Measurements from ENCODE around the gene MAP1LC3B2.

MAP1LC3B2 gene

DNA sequence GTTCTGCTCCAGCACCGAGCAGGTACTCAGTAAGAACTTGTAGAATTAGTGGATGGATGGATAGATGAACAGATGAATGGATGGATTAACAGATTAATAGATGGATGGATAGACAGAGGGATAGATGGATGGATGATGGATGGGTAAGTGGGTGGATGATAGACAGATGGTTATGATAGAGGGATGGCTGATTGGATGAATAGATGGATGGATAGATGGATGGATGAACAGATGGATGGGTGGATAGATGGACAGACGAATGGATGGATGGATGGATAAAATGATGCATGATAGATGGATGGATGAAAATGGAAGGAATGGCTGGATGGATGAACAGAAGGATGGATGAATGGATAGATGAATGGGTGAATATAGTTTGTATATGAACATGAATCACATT, 8.0 kb upstream of the MAP1LC3B2 start:
- H2AK5ac ChIP-seq (ENCODE audit: low read length), result no peak overlapping the region
- no peaks in the 10 kb centered on the region for H3K27me3 ChIP-seq (ENCODE audit: insufficient read depth, low read length, poor library complexity)
- no peaks in the 10 kb centered on the region for H3K36me3 ChIP-seq (ENCODE audit: control insufficient read depth, insufficient read depth, low read length)
- WGBS (ENCODE audit: extremely low coverage, insufficient coverage, low lambda C conversion rate), result no CpG with 5 or more reads among the region's 2 CpGs
- H3K4me3 ChIP-seq (ENCODE audit: low read length), result no peak overlapping the region
- H3K79me1 ChIP-seq (ENCODE audit: low read length), result no peaks in the 10 kb centered on the region
- no peak overlapping the region for H2BK15ac ChIP-seq (replicated peaks; ENCODE audit: low read depth)
- H3K79me2 ChIP-seq (ENCODE audit: control insufficient read depth, insufficient read depth, low read length), result no peaks in the 10 kb centered on the region
- H3K23ac ChIP-seq (ENCODE audit: low read length), result no peak overlapping the region
- no peak overlapping the region for H3K56ac ChIP-seq (ENCODE audit: low read length)
- H4K8ac ChIP-seq (ENCODE audit: low read depth, low read length), result no peak overlapping the region
- no peak overlapping the region for H3K4ac ChIP-seq (ENCODE audit: low read depth, low read length)
- peaks cover 1% of the 10 kb centered on the region for H3K4me1 ChIP-seq (ENCODE audit: control insufficient read depth, low read depth, low read length)
- H4K5ac ChIP-seq (ENCODE audit: low read length), result no peak overlapping the region
- H3K27ac ChIP-seq (ENCODE audit: low read depth, low read length), result no peak overlapping the region
- H2BK5ac ChIP-seq (ENCODE audit: low read length), result no peak overlapping the region
- no peak overlapping the region for H3K4me2 ChIP-seq (ENCODE audit: low read length)
- no peak overlapping the region for H3K18ac ChIP-seq (ENCODE audit: low read length)
- DNase-seq, result no peak
- H2BK120ac ChIP-seq (ENCODE audit: low read depth, low read length), result no peak overlapping the region
- H3K9ac ChIP-seq (ENCODE audit: low read length), result no peak overlapping the region

DNA sequence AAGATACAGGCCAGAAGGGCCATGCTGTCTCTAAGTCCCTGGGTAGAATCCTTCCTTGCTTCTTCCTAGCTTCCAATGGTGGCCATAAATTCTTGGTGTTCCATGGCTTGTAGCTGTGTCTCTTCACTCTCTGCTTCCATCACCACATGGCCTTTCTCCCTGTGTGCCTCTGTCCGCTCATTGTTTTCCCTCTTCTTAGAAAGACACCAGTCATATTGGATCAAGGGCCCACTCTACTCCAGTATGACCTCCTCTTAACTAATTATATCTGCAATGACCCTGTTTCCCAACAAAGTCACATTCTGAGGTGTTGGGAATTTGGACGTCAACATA, 7.6 kb upstream of the MAP1LC3B2 start:
- Histone ChIP-seq H3K9ac (ENCODE audit: low read length) (no peak overlapping the region), H3K36me3 (ENCODE audit: control insufficient read depth, insufficient read depth, low read length) (no peaks in the 10 kb centered on the region), H3K4me1 (ENCODE audit: control insufficient read depth, low read depth, low read length) (no peaks in the 10 kb centered on the region), H3K56ac (ENCODE audit: low read length) (no peak overlapping the region), H3K27ac (ENCODE audit: low read depth, low read length) (no peak overlapping the region), H4K5ac (ENCODE audit: low read length) (no peak overlapping the region), H2BK15ac (replicated peaks; ENCODE audit: low read depth) (no peak overlapping the region), H3K79me2 (ENCODE audit: control insufficient read depth, insufficient read depth, low read length) (no peaks in the 10 kb centered on the region), H4K8ac (ENCODE audit: low read depth, low read length) (no peak overlapping the region), H3K79me1 (ENCODE audit: low read length) (no peaks in the 10 kb centered on the region), H3K23ac (ENCODE audit: low read length) (no peak overlapping the region), H3K4me2 (ENCODE audit: low read length) (no peak overlapping the region), H2BK120ac (ENCODE audit: low read depth, low read length) (no peak overlapping the region), H3K4ac (ENCODE audit: low read depth, low read length) (no peak overlapping the region), H3K27me3 (ENCODE audit: insufficient read depth, low read length, poor library complexity) (no peaks in the 10 kb centered on the region), H3K18ac (ENCODE audit: low read length) (no peak overlapping the region), H3K4me3 (ENCODE audit: low read length) (no peak overlapping the region), H2BK5ac (ENCODE audit: low read length) (no peak overlapping the region), H2AK5ac (ENCODE audit: low read length) (no peak overlapping the region)
- no CpG with 5 or more reads among the region's 2 CpGs for WGBS (ENCODE audit: extremely low coverage, insufficient coverage, low lambda C conversion rate)
- DNase-seq, result no peak

DNA sequence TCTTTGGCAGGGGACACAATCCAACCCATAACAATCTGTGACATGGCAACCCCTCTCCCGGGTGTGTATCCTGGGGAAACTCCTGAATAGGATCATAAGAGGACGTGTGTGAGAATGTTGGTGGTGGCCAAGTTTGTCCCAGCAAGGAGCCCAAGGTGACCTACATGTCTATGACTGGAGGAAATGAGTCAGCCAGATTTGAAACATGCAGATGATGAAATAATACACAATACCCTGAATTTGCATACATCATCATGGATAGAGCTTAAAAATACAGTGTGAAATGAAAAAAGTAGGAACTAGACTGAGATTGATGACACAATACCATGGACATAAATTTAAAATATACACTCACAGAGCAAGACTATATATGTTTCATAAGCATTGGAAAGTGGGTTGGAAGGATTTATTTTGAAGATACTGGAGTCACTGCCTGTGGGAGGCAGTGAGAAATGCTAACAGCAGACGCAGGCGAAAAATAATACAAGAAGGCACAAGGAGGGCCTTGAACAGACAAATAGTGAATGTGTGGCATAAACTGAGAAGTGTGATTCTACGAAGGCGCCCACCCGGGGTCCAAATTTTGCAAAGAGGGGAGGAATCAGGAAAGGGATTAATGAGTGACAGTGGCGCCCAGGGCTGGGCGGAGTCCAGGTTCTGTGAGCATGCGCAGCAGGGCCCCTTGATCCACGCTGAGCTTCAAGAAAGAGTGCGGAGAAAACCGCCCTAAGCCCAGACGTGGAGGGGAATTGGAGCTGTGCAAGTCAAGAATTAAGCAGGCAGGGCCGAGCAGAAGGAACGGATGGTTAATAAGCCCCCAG, 7.0 kb upstream of the MAP1LC3B2 start:
- Histone ChIP-seq H3K27ac (ENCODE audit: low read depth, low read length) (no peak overlapping the region), H3K4me1 (ENCODE audit: control insufficient read depth, low read depth, low read length) (no peaks in the 10 kb centered on the region), H2BK120ac (ENCODE audit: low read depth, low read length) (no peak overlapping the region), H3K79me2 (ENCODE audit: control insufficient read depth, insufficient read depth, low read length) (no peaks in the 10 kb centered on the region), H3K4me2 (ENCODE audit: low read length) (no peak overlapping the region), H3K4ac (ENCODE audit: low read depth, low read length) (no peak overlapping the region), H2BK15ac (replicated peaks; ENCODE audit: low read depth) (no peak overlapping the region), H2BK5ac (ENCODE audit: low read length) (no peak overlapping the region), H2AK5ac (ENCODE audit: low read length) (no peak overlapping the region), H3K27me3 (ENCODE audit: insufficient read depth, low read length, poor library complexity) (no peaks in the 10 kb centered on the region), H3K4me3 (ENCODE audit: low read length) (no peak overlapping the region), H4K8ac (ENCODE audit: low read depth, low read length) (no peak overlapping the region), H3K56ac (ENCODE audit: low read length) (no peak overlapping the region), H3K18ac (ENCODE audit: low read length) (no peak overlapping the region), H4K5ac (ENCODE audit: low read length) (no peak overlapping the region), H3K79me1 (ENCODE audit: low read length) (no peaks in the 10 kb centered on the region), H3K23ac (ENCODE audit: low read length) (no peak overlapping the region), H3K36me3 (ENCODE audit: control insufficient read depth, insufficient read depth, low read length) (no peaks in the 10 kb centered on the region), H3K9ac (ENCODE audit: low read length) (no peak overlapping the region)
- WGBS (ENCODE audit: extremely low coverage, insufficient coverage, low lambda C conversion rate), result no CpG with 5 or more reads among the region's 16 CpGs
- DNase-seq, result no peak

DNA sequence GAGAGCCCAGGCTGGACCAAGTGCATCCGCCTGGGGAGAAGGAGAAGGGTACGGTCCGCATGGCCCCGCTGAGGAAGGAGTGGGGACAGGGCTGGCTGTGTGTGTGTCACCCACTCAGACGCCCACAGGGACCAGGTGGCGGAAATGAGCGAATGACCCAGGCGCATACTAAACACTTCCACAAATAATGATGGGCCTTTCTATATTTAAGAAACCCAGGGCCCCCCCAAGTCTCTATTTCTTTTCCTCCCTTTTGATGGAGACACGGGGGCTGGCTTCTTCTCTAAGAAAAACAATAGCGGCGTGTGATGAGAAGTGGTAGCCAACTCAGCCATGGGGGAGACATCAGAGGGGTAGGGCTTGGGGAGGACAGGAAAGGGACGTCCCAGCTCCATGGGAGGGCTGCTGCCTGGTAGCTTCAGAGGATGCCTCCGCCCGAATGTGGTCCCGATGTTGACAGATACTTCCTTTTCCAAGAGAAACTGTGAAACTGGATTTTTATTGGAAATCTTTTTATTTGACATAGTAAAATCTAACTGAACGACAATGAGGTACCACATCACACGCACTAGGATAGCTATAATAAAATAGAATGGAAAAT, 6.3 kb upstream of the MAP1LC3B2 start:
- Histone ChIP-seq H3K36me3 (ENCODE audit: control insufficient read depth, insufficient read depth, low read length) (no peaks in the 10 kb centered on the region), H3K4me1 (ENCODE audit: control insufficient read depth, low read depth, low read length) (no peaks in the 10 kb centered on the region), H2BK5ac (ENCODE audit: low read length) (no peak overlapping the region), H2BK120ac (ENCODE audit: low read depth, low read length) (no peak overlapping the region), H3K4me2 (ENCODE audit: low read length) (no peak overlapping the region), H3K27me3 (ENCODE audit: insufficient read depth, low read length, poor library complexity) (no peaks in the 10 kb centered on the region), H2BK15ac (replicated peaks; ENCODE audit: low read depth) (no peak overlapping the region), H4K5ac (ENCODE audit: low read length) (no peak overlapping the region), H3K23ac (ENCODE audit: low read length) (no peak overlapping the region), H3K27ac (ENCODE audit: low read depth, low read length) (no peak overlapping the region), H4K8ac (ENCODE audit: low read depth, low read length) (no peak overlapping the region), H3K56ac (ENCODE audit: low read length) (no peak overlapping the region), H3K9ac (ENCODE audit: low read length) (no peak overlapping the region), H3K79me1 (ENCODE audit: low read length) (no peaks in the 10 kb centered on the region), H3K4ac (ENCODE audit: low read depth, low read length) (no peak overlapping the region), H3K79me2 (ENCODE audit: control insufficient read depth, insufficient read depth, low read length) (no peaks in the 10 kb centered on the region), H3K18ac (ENCODE audit: low read length) (no peak overlapping the region), H2AK5ac (ENCODE audit: low read length) (no peak overlapping the region), H3K4me3 (ENCODE audit: low read length) (no peak overlapping the region)
- WGBS (ENCODE audit: extremely low coverage, insufficient coverage, low lambda C conversion rate), result no CpG with 5 or more reads among the region's 17 CpGs
- DNase-seq, result no peak

DNA sequence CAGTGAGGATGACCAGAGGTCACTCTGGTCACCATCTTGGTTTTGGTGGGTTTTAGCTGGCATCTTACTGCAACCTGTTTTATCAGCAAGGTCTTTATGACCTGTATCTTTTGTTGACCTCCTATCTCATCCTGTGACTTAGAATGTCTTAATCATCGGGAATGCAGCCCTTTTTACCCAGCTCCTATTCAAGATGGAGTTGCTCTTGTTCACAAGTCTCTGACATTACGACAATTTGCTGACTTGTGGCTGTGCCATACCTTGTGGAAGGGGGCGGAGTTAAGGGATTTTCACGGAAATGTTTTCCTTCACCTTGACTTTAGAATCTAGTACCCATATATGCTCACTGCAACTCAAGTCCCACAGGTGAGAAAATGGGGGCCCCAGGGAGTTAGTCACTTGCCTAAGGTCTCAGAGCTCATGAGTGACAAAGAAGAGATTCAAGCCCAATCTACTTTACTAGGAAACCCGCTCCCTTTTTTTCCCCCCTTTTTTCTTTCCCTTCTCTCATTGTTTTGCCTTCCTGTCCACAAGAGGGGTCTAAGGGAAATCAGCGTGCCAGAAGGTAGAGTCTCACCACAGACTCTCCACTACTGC, 2.7 kb upstream of the MAP1LC3B2 start:
- H4K5ac ChIP-seq (ENCODE audit: low read length), result no peak overlapping the region
- H3K36me3 ChIP-seq (ENCODE audit: control insufficient read depth, insufficient read depth, low read length), result no peaks in the 10 kb centered on the region
- H3K4ac ChIP-seq (ENCODE audit: low read depth, low read length), result no peak overlapping the region
- H3K23ac ChIP-seq (ENCODE audit: low read length), result no peak overlapping the region
- H3K4me2 ChIP-seq (ENCODE audit: low read length), result no peak overlapping the region
- no peak overlapping the region for H2BK5ac ChIP-seq (ENCODE audit: low read length)
- H3K79me2 ChIP-seq (ENCODE audit: control insufficient read depth, insufficient read depth, low read length), result no peaks in the 10 kb centered on the region
- no peak overlapping the region for H2BK15ac ChIP-seq (replicated peaks; ENCODE audit: low read depth)
- no peak overlapping the region for H4K8ac ChIP-seq (ENCODE audit: low read depth, low read length)
- H3K27ac ChIP-seq (ENCODE audit: low read depth, low read length), result no peak overlapping the region
- no peak for DNase-seq
- H2AK5ac ChIP-seq (ENCODE audit: low read length), result no peak overlapping the region
- H3K9ac ChIP-seq (ENCODE audit: low read length), result no peak overlapping the region
- no peak overlapping the region for H2BK120ac ChIP-seq (ENCODE audit: low read depth, low read length)
- no peak overlapping the region for H3K18ac ChIP-seq (ENCODE audit: low read length)
- H3K79me1 ChIP-seq (ENCODE audit: low read length), result no peaks in the 10 kb centered on the region
- no peaks in the 10 kb centered on the region for H3K27me3 ChIP-seq (ENCODE audit: insufficient read depth, low read length, poor library complexity)
- no CpG with 5 or more reads among the region's 6 CpGs for WGBS (ENCODE audit: extremely low coverage, insufficient coverage, low lambda C conversion rate)
- no peak overlapping the region for H3K4me3 ChIP-seq (ENCODE audit: low read length)
- no peak overlapping the region for H3K56ac ChIP-seq (ENCODE audit: low read length)
- H3K4me1 ChIP-seq (ENCODE audit: control insufficient read depth, low read depth, low read length), result no peaks in the 10 kb centered on the region
